Activated CD4-positive, alpha-beta T cell treated with anti-CD3 and anti-CD28 coated beads for 1 hour (primary cell): ENCODE results near the gene VIPR2.

Experiments
- DNase-seq: peaks from one replicate; pipeline ENCODE4 v3.0.0-alpha.2; 2020

The VIPR2 gene

GRCh38 chr7:159063046-159063840 is 81.4 kb downstream of the VIPR2 start:
- DNase-seq, result no peak

DNA sequence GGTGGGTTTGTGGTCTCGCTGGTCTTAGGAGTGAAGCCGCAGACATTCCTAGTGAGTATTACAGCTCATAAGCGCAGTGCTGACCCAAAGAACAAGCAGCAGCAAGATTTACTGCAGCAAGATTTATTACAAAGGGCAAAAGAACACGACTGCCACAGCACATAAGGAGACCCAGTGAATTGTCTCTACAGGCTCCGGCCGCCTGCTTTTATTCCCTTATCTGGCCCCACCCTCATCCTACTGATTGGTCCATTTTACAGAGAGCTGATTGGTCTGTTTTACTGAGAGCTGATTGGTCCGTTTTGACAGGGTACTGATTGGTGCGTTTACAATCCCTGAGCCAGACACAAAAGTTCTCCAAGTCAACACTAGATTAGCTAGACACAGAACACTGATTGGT is 82.1 kb downstream of the VIPR2 start:
- DNase-seq, result no peak

DNA sequence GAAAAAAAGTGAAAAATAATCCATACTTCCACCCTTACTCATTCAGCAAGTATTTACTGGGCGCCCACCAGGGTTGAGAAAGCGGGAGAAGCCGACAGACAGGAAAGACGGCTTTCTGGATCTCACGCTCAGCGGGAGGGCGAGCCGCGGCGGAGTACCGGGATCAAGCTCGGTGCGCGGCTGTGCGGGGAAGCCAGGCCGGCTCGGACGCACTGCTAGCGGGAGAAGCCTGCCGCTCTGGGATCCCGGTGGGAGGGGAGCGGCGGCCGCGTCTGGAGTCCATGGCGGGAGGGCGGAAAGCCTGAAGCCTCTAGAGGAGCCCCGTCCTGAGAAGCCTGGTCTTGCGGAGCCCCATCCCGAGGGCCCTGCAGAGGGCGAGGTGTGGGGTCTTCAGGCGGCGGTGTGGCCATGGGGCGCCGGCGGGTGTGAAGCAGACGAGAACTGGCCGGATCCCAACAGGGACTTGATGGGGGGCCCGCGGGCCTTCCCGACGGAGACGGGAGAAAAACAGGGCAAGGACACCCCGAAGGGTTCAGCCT is 82.9 kb downstream of the VIPR2 start:
- no peak for DNase-seq

- DNase-seq, result no peak
Measured at GRCh38 chr7:159061209-159061608, 83.5 kb downstream of the VIPR2 start.

GRCh38 chr7:159060440-159060839 is 84.2 kb downstream of the VIPR2 start:
- no peak for DNase-seq

DNA sequence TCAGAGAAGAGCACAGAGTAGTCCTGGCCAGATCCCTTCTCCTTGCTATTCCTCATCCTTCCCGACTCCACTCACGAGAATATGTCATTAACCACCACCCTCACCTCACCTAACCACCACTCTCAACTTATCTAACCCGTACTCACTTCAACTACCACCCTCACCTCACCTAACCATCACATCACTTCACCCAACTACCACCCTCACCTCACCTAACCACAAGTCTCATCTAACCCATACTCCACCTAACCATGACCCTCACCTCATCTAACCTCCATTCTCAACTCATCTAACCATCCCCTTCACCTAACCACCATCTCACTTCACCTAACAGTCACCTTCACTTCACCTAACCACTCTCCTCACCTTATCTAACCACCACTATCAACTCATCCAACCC is 85.0 kb downstream of the VIPR2 start:
- no peak for DNase-seq

- DNase-seq, result no peak
Measured at GRCh38 chr7:159057647-159058046, 87.0 kb downstream of the VIPR2 start.

GRCh38 chr7:159056737-159057136 is 87.9 kb downstream of the VIPR2 start:
- DNase-seq, result no peak

DNA sequence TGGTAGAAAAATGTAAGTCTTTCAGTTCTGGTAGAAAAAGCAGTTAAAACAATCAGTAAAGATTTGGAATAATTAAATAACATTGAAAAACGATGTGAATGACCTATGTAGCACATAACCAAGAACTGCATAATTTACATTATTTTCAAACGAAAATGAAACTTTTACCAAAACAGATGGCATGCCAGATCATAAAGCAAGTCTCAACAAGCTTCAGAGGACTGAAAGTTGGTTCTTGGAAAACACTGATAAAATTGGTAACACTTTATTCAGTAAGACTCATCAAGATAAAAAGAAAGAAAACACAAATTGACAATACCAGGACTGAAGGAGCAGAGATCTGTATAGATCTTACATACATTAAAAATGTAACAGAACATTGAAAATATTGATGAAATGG is 92.8 kb downstream of the VIPR2 start:
- no peak for DNase-seq

DNA sequence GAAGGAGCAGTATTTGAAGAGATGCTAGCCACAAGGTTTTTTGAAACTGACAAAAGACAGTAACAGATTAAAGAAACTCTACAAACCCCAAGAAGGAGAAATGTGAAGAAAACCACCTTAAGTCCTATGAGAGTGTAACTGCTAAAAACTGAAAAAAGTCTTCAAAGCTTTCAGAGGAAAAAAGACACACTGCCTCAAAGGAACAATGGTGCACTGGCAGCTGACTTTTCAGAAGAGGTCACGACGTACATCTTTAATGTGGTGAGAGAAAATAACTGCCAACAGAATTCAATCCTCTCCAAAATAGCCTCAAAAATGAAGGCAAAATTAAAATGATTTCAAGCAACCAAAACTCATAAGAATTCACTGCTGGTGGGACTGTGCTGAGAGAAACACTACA is 94.0 kb downstream of the VIPR2 start:
- no peak for DNase-seq

- DNase-seq, result no peak
Measured at GRCh38 chr7:159049266-159050025, 95.2 kb downstream of the VIPR2 start.

- DNase-seq, result no peak
Measured at GRCh38 chr7:159048656-159049055, 96.0 kb downstream of the VIPR2 start.

GRCh38 chr7:159047536-159047935 is 97.1 kb downstream of the VIPR2 start:
- DNase-seq, result no peak

DNA sequence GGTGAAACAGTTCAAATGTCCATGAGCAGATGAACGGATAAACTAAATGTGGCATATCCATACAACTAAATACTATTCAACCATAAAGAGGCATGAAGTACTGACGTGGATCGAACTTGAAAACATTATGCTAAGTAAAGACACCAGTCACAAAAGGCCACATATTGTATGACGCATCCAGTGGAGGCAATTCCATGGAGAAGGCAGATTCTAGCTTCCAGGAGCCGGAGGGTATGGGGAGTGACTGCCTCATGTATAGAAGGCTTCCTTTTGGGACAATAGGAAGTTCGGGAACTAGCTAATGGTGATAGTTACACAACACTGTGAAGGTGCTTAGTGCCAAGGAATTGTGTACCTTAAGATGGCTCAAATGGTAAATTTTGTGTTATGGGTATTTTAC is 98.4 kb downstream of the VIPR2 start:
- DNase-seq, result no peak

- DNase-seq, result no peak
Measured at GRCh38 chr7:159045839-159046238, 98.8 kb downstream of the VIPR2 start.

- DNase-seq, result no peak
Measured at GRCh38 chr7:159042581-159043101, 102.0 kb downstream of the VIPR2 start.

- DNase-seq, result no peak
Measured at GRCh38 chr7:159042103-159042502, 102.6 kb downstream of the VIPR2 start.

DNA sequence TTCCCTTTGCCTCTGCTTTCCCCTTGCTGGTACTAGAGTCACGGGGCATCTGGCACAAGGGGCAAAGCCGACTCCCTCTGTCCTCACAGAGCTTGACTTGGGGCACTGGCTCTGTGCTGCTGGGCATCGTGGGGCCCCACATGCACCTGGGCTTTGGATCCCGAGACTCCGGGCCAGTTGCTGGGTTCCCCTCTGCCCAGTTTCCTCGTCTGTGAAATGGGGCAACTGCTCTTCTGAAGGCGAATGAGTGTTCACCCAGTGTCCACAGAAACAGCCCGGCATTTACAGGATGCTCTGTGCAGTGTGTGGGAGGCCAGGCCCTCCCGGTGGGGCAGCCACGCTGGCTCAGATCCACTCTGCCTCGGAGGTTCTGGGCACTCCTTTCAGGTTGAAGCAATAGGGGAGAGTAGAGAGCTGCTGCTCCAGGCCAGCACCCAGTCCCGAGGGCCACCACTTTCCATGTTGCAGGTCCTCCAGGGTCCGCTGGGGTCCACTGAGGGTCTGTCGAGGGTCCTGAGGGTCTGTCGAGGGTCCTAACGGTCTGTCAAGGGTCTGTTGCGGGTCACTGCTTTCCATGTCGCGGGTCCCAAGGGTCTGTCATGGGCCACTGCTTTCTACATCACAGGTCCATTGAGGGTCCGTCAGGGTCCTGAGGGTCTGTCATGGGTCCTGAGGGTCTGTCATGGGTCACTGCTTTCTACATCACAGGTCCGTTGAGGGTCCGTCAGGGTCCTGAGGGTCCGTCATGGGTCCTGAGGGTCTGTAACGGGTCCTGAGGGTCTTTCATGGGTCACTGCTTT is 103.6 kb downstream of the VIPR2 start:
- DNase-seq, result no peak

GRCh38 chr7:159040146-159040545 is 104.5 kb downstream of the VIPR2 start:
- DNase-seq, result no peak

- DNase-seq, result no peak
Measured at GRCh38 chr7:159039716-159040115, 105.0 kb downstream of the VIPR2 start.

DNA sequence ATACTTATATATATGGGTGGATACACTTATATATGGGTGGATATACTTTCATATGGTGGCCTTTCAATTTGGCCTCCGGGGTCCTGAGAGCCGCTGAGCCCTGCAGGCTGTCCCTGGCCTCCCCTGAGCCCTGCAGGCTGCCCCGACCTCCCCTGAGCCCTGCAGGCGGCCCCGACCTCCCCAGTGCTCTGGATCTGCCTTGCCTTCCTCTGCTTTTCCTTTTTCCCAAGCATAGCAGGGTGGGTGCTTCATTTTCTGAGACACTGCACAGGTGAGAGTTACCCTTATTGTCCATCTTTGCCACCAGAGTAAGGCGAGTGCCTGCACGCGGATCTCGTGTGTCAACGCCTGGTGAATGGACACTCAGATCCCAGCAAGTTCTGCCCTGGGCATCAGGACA is 106.6 kb downstream of the VIPR2 start:
- no peak for DNase-seq

DNA sequence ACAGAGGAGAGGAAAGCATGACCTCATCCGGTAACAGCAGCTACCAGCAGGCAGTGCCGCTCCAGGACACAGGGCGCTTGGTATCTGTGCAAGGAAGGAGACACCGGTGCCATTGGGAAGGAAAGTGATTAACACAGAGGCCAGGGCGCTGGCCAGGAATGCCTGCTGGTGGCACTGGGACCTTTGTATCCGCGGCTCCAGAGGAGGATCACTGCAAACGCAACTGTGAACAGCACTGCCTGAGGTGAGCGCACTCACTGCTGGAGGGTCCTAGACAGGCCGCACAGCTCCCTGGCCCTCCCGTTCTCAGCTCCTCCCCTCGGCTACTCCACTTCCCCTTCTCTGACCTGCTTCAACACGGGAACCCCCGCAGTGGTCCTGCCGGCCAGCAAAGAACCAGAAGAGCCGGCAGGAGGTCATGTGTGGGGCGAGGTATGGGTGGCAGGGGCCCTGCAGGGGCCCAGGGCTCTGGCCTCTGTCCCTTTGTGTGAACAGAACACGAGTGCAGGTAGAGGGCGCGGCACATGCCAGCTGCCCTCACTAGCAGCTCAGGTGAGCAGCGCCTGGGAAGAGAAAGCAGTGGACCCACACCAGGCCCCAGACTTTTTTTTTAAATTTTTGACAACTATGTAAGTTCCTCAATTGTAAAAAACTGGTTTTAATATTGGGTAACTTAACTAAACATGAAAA is 107.6 kb downstream of the VIPR2 start:
- DNase-seq, result no peak
